Breast epithelium (tissue), 4 donors: ENCODE measurements around the gene TTLL11. TPM values are rescaled to one million over a fixed set of nuclear protein-coding genes. Genes with fewer than 3 reads are reported as not detected.

Source experiments
- DNase-seq, 2 donors: peaks; one replicate each; pipeline ENCODE4 v3.0.0-alpha.2; 2019; ENCODE audit warnings: low spot score in 2 of 2
- H3K27ac ChIP-seq, 2 donors: fragments of 200-600 bp; sonication (generic) in 1 of 2; one replicate each; pipeline ENCODE4 v1.5.1; 2016 to 2019; ENCODE audit warnings: mild to moderate bottlenecking in 1 of 2
- H3K27me3 ChIP-seq, 2 donors: fragments of 200-600 bp; sonication (generic) in 1 of 2; one replicate each; pipeline versions ENCODE4 v1.5.1 to v1.6.0; 2017 to 2019; ENCODE audit warnings: control low read depth in 1 of 2, mild to moderate bottlenecking in 1 of 2
- H3K36me3 ChIP-seq: fragments of 200-600 bp; one replicate; pipeline ENCODE4 v1.5.1; 2019
- H3K4me1 ChIP-seq, 2 donors: fragments of 200-600 bp; sonication (generic); one replicate each; pipeline ENCODE4 v1.5.1; 2016 to 2019; ENCODE audit warnings: control low read depth in 1 of 2
- H3K4me3 ChIP-seq, 3 donors: fragments of 200-600 bp; sonication (generic); 1 replicate in 2 of 3; 2 replicates in 1 of 3; pipeline ENCODE4 v1.5.1; 2016 to 2019; ENCODE audit warnings: mild to moderate bottlenecking in 3 of 3, moderate library complexity in 2 of 3
- H3K9me3 ChIP-seq, 2 donors: fragments of 200-600 bp; sonication (generic) in 1 of 2; one replicate each; pipeline ENCODE4 v1.5.1; 2016 to 2019; ENCODE audit warnings: control low read depth in 1 of 2
- POLR2A ChIP-seq: fragments of 450-650 bp; IDR thresholded peaks from one replicate; pipeline ENCODE4 v1.6.1; 2016; ENCODE audit warnings: antibody characterized with exemption, mild to moderate bottlenecking, moderate library complexity
- POLR2AphosphoS5 ChIP-seq, 3 donors: sonication (generic); formaldehyde crosslinking; IDR thresholded peaks; one replicate each; pipeline ENCODE4 v1.6.1; 2017; ENCODE audit warnings: antibody characterized with exemption in 3 of 3
- intact Hi-C: fragments of 100-400 bp; cut with DNase I; formaldehyde crosslinking; loops from one replicate; pipeline ENCODE4 v1.15.1; 2023; ENCODE audit warnings: low total_unique reads
- total RNA-seq, 3 donors: library from RNA; depleted of rRNA; stranded (reverse); fragments of >200 nt; gene quantifications; one replicate each; pipeline ENCODE4 v1.1.0, GENCODE V29; 2016
- TF ChIP-seq, protein P1 (sequence below), 3 donors: fragments of 450-650 bp; IDR thresholded peaks; one replicate each; pipeline ENCODE4 v1.5.1; 2016 to 2017; ENCODE audit warnings: antibody characterized with exemption in 3 of 3, mild to moderate bottlenecking in 3 of 3, moderate library complexity in 3 of 3

Gene TTLL11
- total RNA-seq, 3 donors from 2014 or later: 9.0 to 12.1 (median 10.0) TPM

DNA sequence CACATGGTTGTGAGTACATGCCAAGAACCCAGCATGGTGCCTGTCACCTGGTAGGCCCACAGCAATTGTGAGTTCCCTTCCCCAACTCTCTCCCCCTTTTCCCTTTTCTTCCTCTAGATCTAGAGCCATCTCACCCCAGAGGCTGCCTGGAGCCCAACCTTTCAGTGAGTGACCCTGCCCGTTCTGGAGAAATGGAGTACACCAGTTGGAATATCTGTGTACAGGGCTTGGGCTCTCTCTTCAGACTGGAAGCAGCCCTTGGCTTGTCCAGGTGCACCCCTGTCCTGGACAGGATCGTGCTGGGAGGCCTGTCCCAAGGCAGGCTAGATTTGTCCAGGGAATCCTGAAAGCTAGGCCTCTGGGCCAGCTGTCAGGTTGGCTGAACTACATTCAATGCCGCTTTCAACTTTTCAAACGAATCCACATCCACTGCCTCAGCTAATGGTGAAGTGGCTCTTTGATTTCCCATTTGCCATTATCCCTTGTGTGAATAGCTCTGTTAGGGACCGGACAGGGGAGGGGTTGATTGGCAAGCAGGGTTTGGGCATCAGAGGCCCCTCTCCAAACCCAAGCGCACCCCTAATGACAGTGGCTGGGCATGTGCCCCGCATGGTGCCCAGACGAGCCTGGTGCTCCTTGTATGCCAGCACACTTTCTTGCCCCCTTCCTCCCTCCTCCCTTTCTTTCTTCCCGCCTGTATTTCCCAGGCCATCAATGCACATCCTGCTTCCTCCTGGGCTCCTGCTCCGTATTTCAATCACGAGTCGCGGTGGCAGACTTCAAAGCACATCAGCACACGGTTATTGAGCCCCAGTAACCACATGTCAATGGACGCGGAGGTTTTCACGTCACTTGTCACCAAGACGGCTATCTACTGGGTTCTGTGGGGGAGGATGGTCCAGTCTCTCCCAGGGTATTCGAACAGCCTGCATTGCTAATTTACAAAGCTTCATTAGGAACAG, 230.5 kb downstream of the TTLL11 start:
- intact Hi-C loops: no loop called here
- H3K36me3 ChIP-seq: no peaks in the 10 kb centered on the region

DNA sequence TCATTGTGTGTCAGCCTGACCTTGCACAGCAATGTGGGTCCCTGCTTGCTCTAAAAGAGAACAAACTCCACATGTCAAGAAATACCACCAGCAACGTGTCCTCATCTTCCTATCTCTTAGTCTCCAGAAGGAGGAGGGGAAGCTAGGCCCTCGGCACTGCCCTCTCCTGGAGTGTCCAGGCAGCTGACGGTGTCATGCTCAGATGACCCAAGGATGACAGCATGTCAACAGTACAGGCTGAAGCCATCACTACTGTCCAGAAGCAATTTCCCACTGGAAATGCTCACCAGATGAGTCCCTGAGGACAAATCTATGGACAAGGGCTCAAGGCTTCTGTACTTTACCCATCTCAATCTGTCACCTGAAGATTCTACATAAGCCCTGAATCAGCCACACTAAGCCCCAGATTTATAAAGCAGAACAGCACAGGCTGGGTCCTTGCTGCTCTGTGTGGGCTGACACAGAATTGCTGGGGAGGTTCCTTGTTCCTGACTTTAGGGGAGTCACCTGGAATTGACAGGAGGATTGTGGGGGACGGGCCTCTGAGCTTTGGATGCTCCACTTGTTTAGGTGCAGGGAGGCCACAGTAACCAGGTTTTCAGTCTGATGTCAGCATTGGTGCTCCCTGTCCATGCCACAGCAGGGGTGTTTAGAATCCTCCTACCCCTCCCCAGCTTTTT, 231.5 kb downstream of the TTLL11 start:
- DNase-seq: peak in 1 of 2 donors; percentile 15
- Histone ChIP-seq H3K27ac (peak overlapping the region; percentile 16 to 29), H3K9me3 (no peaks in the 10 kb centered on the region), H3K27me3 (no peaks in the 10 kb centered on the region), H3K36me3 (no peaks in the 10 kb centered on the region), H3K4me3 (no peak overlapping the region), H3K4me1 (peaks cover 0 to 5% of the 10 kb centered on the region in 2 donors)
- intact Hi-C loops: no loop called here
- TF ChIP-seq, protein P1, sequence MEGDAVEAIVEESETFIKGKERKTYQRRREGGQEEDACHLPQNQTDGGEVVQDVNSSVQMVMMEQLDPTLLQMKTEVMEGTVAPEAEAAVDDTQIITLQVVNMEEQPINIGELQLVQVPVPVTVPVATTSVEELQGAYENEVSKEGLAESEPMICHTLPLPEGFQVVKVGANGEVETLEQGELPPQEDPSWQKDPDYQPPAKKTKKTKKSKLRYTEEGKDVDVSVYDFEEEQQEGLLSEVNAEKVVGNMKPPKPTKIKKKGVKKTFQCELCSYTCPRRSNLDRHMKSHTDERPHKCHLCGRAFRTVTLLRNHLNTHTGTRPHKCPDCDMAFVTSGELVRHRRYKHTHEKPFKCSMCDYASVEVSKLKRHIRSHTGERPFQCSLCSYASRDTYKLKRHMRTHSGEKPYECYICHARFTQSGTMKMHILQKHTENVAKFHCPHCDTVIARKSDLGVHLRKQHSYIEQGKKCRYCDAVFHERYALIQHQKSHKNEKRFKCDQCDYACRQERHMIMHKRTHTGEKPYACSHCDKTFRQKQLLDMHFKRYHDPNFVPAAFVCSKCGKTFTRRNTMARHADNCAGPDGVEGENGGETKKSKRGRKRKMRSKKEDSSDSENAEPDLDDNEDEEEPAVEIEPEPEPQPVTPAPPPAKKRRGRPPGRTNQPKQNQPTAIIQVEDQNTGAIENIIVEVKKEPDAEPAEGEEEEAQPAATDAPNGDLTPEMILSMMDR (IDR thresholded peaks at IDR 0.05): peak in 1 of 3 donors; percentile 23
- TF ChIP-seq POLR2AphosphoS5 (IDR thresholded peaks at IDR 0.05) (no peak), POLR2A (no peak)

More for the DNA sequence above, 230.5 kb downstream of the TTLL11 start:
- no peak overlapping the region for H3K4me3 ChIP-seq
- TF ChIP-seq, protein P1 (IDR thresholded peaks at IDR 0.05): no peak
- no peak for TF ChIP-seq POLR2A
- TF ChIP-seq POLR2AphosphoS5 (IDR thresholded peaks at IDR 0.05): no peak
- H3K27me3 ChIP-seq: no peaks in the 10 kb centered on the region
- H3K27ac ChIP-seq: no peak overlapping the region
- H3K9me3 ChIP-seq: no peaks in the 10 kb centered on the region
- H3K4me1 ChIP-seq: peaks cover 0 to 5% of the 10 kb centered on the region in 2 donors
- peak in 1 of 2 donors; percentile 11 for DNase-seq

DNA sequence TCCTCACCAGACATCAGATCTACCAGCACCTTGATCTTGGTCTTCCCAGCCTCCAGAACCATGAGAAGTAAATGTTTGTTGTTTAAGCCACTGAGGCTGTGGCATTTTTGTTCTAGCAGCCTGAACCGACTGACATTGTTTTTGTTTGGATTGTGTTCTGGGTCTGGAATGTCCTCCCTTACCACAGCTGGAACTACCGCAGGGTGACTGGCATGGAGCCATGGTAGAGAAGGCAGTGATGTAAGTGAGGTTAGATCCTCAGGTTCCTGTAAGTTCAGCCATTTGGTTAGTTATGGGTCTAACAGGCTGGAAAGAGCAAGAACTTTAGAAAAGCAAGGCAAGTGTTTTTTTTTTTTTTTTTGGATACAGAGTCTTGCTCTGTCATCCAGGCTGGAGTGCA, 232.4 kb downstream of the TTLL11 start:
- intact Hi-C loops: no loop called here
- no peaks in the 10 kb centered on the region for H3K36me3 ChIP-seq
- H3K4me3 ChIP-seq: no peak overlapping the region
- no peaks in the 10 kb centered on the region for H3K9me3 ChIP-seq
- H3K27me3 ChIP-seq: no peaks in the 10 kb centered on the region
- peak; percentile 80 to 82 for DNase-seq
- H3K27ac ChIP-seq: peak overlapping the region; percentile 46 to 48
- peak in 2 of 3 donors; percentile 54 to 62 for TF ChIP-seq POLR2AphosphoS5 (IDR thresholded peaks at IDR 0.05)
- TF ChIP-seq POLR2A: no peak
- peaks cover 0 to 5% of the 10 kb centered on the region in 2 donors for H3K4me1 ChIP-seq

DNA sequence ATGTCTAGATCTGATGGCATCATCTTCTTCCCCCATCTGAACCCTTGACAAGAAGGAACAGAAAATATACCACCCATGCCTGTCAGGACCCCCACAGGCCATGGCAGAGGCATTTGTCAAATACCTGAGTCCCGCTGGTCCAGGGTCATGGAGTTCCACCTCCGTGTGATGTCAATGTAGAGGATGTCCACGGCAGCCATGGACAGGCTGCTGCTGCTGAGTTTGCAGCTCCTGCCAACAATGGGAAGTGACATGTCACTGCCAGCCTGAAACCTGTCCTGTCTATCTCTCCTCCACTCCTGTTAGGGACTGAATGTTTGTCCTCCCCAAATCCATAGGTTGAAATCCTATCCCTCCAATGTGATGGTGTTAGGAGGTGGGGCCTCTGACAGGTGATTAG, 232.9 kb downstream of the TTLL11 start:
- Histone ChIP-seq H3K4me1 (peaks cover 0 to 5% of the 10 kb centered on the region in 2 donors), H3K27me3 (no peaks in the 10 kb centered on the region), H3K4me3 (no peak overlapping the region), H3K27ac (peak overlapping the region; percentile 46 to 48), H3K36me3 (no peaks in the 10 kb centered on the region), H3K9me3 (no peaks in the 10 kb centered on the region)
- intact Hi-C loops: no loop called here
- DNase-seq: peak in 1 of 2 donors; percentile 10
- TF ChIP-seq POLR2A: no peak
- no peak for TF ChIP-seq POLR2AphosphoS5 (IDR thresholded peaks at IDR 0.05)
- TF ChIP-seq, protein P1 (IDR thresholded peaks at IDR 0.05): no peak

DNA sequence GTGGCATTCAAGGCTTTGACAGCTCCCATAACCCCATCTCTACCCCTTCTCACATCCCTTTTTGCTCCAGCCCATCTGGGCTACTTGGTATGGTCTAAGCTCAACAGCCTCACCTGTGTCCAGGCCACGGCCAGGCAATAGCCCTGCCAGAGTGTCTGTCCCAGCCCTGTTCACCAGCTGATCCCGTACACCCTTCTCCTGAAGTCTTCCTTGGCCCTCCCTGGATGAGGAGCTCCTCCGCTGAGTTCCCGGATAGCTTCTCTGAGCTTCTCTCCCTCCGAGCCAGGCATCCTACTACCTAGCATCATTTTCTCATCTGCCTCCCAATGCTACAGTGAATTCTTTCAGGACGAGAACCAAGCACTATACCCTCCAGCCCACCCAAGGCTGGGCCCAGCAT, 233.5 kb downstream of the TTLL11 start:
- intact Hi-C loops: no loop called here
- DNase-seq: peak in 1 of 2 donors; percentile 1
- Histone ChIP-seq H3K27ac (no peak overlapping the region), H3K4me1 (peaks cover 0 to 5% of the 10 kb centered on the region in 2 donors), H3K27me3 (no peaks in the 10 kb centered on the region), H3K9me3 (no peaks in the 10 kb centered on the region), H3K36me3 (no peaks in the 10 kb centered on the region), H3K4me3 (no peak overlapping the region)
- TF ChIP-seq POLR2A (no peak), POLR2AphosphoS5 (IDR thresholded peaks at IDR 0.05) (no peak)
- TF ChIP-seq, protein P1 (IDR thresholded peaks at IDR 0.05): no peak
